B cell (primary cell): Measurements from ENCODE around the gene FIGNL2. TPM values are rescaled to one million over a fixed set of nuclear protein-coding genes. Genes with fewer than 3 reads are reported as not detected.

Source experiments
- ATAC-seq: fragments of 200-7000 bp; cut with Tn5 transposase; one replicate; pipeline ENCODE4 v1.10.0; 2021; ENCODE audit warnings: low read depth, mild to moderate bottlenecking, moderate number of reproducible peaks, moderate library complexity
- CTCF ChIA-PET: fragments of 350-600 bp; sonication (Branson Sonifier 250); formaldehyde crosslinking; loops from one replicate; lab custom pipeline; 2021; ENCODE audit warnings: antibody characterized with exemption, inconsistent platforms; lab: Charles Lee
- POLR2A ChIA-PET: fragments of 350-600 bp; sonication (Branson Sonifier 250); formaldehyde crosslinking; loops from one replicate; lab custom pipeline; 2021; ENCODE audit warnings: antibody characterized with exemption; lab: Charles Lee
- DNase-seq: peaks from one replicate; pipeline ENCODE4 v3.0.0; 2013
- H2AFZ ChIP-seq: 2 replicates; pipeline ENCODE4 v1.6.1; 2012; ENCODE audit warnings: mild to moderate bottlenecking, low read depth, low read length; ENCODE audit not compliant: insufficient read depth, poor library complexity, severe bottlenecking
- H3K27ac ChIP-seq, 2 donors: 1 replicate in 1 of 2; 2 replicates in 1 of 2; pipeline ENCODE4 v1.5.1; 2012 to 2013; ENCODE audit warnings: low read length in 2 of 2, mild to moderate bottlenecking in 2 of 2, moderate library complexity in 1 of 2
- H3K27me3 ChIP-seq, 4 experiments: fragments of 200-600 bp in 1 of 4; sonication (generic) in 1 of 4; replicated peaks in 1 of 4; 1 replicate in 2 of 4; 2 replicates in 2 of 4; pipeline versions ENCODE4 v1.6.1 to v1.7.0; 2013 to 2016; ENCODE audit warnings: low read length in 3 of 4, mild to moderate bottlenecking in 2 of 4, mixed read lengths in 1 of 4, moderate library complexity in 1 of 4; ENCODE audit not compliant: insufficient read depth in 4 of 4, control insufficient read depth in 3 of 4; ENCODE audit errors: control extremely low read depth in 1 of 4
- H3K36me3 ChIP-seq, 2 experiments: replicated peaks in 1 of 2; 1 replicate in 1 of 2; 2 replicates in 1 of 2; pipeline versions ENCODE4 v1.6.1 to v1.7.1; 2013; ENCODE audit warnings: low read length in 1 of 2; ENCODE audit not compliant: insufficient read depth in 2 of 2, control insufficient read depth in 1 of 2; ENCODE audit errors: control extremely low read depth in 1 of 2, extremely low read depth in 1 of 2
- H3K4me1 ChIP-seq, 2 donors: fragments of 200-600 bp in 1 of 2; sonication (generic) in 1 of 2; 1 replicate in 1 of 2; 2 replicates in 1 of 2; pipeline versions ENCODE4 v1.5.1 to v1.6.1; 2013 to 2017; ENCODE audit warnings: low read length in 2 of 2; ENCODE audit not compliant: control insufficient read depth in 2 of 2, insufficient read depth in 2 of 2
- H3K4me2 ChIP-seq: replicated peaks from 2 replicates; pipeline ENCODE3; 2012; ENCODE audit warnings: mild to moderate bottlenecking, low read depth, low read length; ENCODE audit not compliant: poor library complexity, severe bottlenecking
- H3K4me3 ChIP-seq, 5 experiments: fragments of 200-600 bp in 1 of 5; sonication (generic) in 1 of 5; 1 replicate in 3 of 5; 2 replicates in 2 of 5; pipeline versions ENCODE4 v1.5.1 to v1.7.0; 2011 to 2016; ENCODE audit warnings: low read length in 4 of 5, mild to moderate bottlenecking in 4 of 5, low read depth in 2 of 5, control low read depth in 1 of 5, moderate library complexity in 1 of 5; ENCODE audit not compliant: insufficient read depth in 1 of 5; ENCODE audit errors: control extremely low read depth in 1 of 5, extremely low read depth in 1 of 5
- H3K79me2 ChIP-seq: fragments of 200-600 bp; sonication (generic); one replicate; pipeline ENCODE4 v1.6.0; 2016; ENCODE audit warnings: low read length; ENCODE audit not compliant: control insufficient read depth, insufficient read depth
- H3K9ac ChIP-seq: fragments of 200-600 bp; sonication (generic); 2 replicates; pipeline ENCODE4 v1.6.1; 2017; ENCODE audit warnings: mild to moderate bottlenecking, low read length, moderate library complexity
- H3K9me3 ChIP-seq, 3 donors: one replicate each; pipeline versions ENCODE4 v1.6.1 to v1.7.1; 2013; ENCODE audit warnings: low read length in 2 of 3; ENCODE audit not compliant: control insufficient read depth in 2 of 3, insufficient read depth in 1 of 3; ENCODE audit errors: control extremely low read depth in 1 of 3
- H4K20me1 ChIP-seq: 2 replicates; pipeline ENCODE4 v1.6.0; 2012; ENCODE audit warnings: mild to moderate bottlenecking, low read length; ENCODE audit not compliant: insufficient read depth, control insufficient read depth, poor library complexity, severe bottlenecking
- H3K27ac Mint-ChIP-seq: one replicate; pipeline ENCODE4 v1.8.0; 2021; ENCODE audit warnings: mixed read lengths
- H3K27me3 Mint-ChIP-seq: one replicate; pipeline ENCODE4 v1.8.0; 2021; ENCODE audit warnings: mixed read lengths
- H3K4me1 Mint-ChIP-seq: one replicate; pipeline ENCODE4 v1.8.0; 2021; ENCODE audit warnings: mixed read lengths
- H3K4me3 Mint-ChIP-seq: one replicate; pipeline ENCODE4 v1.8.0; 2021; ENCODE audit warnings: mixed read lengths
- H3K9me3 Mint-ChIP-seq: one replicate; pipeline ENCODE4 v1.8.0; 2022; ENCODE audit warnings: mixed read lengths; ENCODE audit not compliant: insufficient read depth
- EZH2 ChIP-seq: IDR thresholded peaks from 2 replicates; pipeline ENCODE4 v1.6.1; 2012; ENCODE audit warnings: borderline replicate concordance, low read depth, mild to moderate bottlenecking, moderate library complexity, low read length; ENCODE audit not compliant: insufficient read depth, poor library complexity, severe bottlenecking
- WGBS: methylation state at CpG from one replicate; pipeline ENCODE4 v1.1.5; 2013; ENCODE audit warnings: missing lambda C conversion rate; ENCODE audit not compliant: insufficient coverage; 5-methylcytosine and 5-hydroxymethylcytosine counted together
- intact Hi-C: fragments of 100-400 bp; cut with micrococcal nuclease; formaldehyde crosslinking; loops from one replicate; pipeline ENCODE4 v1.10.0; 2022
- polyA plus RNA-seq: library from polyadenylated mRNA; depleted of rRNA; stranded (reverse); fragments of >200 nt; gene quantifications from 2 replicates; pipeline ENCODE4 v1.2.3, GENCODE V29; 2012
- total RNA-seq, 2 donors: library from RNA; stranded (reverse); fragments of 120-200 nt in 1 of 2; gene quantifications; 1 replicate in 1 of 2; 2 replicates in 1 of 2; pipeline versions ENCODE4 v1.2.3 to v1.2.4, GENCODE V29; 2013 to 2022
- TF ChIP-seq, protein P1 (sequence below): fragments of 200-600 bp; IDR thresholded peaks from one replicate; pipeline ENCODE4 v1.8.0; 2022; ENCODE audit warnings: antibody characterized with exemption, mild to moderate bottlenecking

The FIGNL2 gene
- total and polyA plus RNA-seq, 2 donors (not counting 1 experiment from before 2014, with no cell fraction given): 0.16 to 0.79 TPM

DNA sequence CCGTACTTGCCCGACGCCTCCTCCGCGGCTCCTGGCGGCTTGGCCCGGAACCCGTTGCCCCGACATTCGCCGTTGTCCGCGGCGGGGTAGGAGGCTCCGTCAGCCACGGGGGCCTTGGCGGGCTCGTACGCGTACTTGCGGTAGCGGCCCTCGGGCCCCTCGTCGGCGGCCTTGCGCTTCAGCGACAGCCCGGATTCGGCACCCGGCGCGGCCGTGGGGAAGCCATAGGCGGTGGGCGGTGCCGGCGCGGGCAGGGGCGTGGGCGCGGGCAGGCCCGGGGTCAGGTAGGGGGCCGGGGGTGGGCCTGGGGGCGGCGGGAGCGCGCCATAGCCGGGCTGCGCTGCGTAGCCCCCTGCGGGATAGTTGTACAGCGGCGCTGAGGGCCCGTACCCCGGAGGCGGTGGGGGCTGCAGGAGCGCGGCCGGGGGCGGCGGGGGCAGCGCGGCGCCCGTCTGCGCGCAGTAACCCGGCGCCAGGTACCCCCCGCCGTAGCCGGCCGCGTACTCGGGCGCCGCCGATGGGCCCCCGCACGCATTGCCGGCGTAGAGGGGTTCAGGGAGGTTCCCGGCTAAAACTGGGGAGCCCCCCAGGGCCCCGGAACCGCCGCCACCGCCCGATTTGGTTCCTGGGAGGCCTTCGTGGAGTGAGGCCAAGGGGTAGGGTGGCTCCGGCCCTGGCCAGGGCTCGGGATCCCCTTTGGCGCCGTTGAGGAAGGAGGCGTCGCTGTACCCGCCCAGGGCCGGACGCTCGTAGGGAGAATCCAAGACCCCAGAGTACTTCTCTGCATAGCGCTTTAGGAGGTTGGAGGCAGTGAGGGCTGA lies 26.9 kb downstream of the FIGNL2 start:
- intact Hi-C loops: no loop called here
- H3K27me3 ChIP-seq: peaks cover 0 to 36% (median 4%) of the 10 kb centered on the region in 4 experiments
- H3K4me2 ChIP-seq: peak overlapping the region; percentile 90
- DNase-seq (no peak), ATAC-seq (peak; percentile 10)
- Mint-ChIP-seq H3K4me3 (peak overlapping the region; percentile 57), H3K9me3 (no peaks in the 10 kb centered on the region), H3K27me3 (peaks cover 28% of the 10 kb centered on the region), H3K4me1 (peaks cover 9% of the 10 kb centered on the region), H3K27ac (peak overlapping the region; percentile 53)
- TF ChIP-seq, protein P1, sequence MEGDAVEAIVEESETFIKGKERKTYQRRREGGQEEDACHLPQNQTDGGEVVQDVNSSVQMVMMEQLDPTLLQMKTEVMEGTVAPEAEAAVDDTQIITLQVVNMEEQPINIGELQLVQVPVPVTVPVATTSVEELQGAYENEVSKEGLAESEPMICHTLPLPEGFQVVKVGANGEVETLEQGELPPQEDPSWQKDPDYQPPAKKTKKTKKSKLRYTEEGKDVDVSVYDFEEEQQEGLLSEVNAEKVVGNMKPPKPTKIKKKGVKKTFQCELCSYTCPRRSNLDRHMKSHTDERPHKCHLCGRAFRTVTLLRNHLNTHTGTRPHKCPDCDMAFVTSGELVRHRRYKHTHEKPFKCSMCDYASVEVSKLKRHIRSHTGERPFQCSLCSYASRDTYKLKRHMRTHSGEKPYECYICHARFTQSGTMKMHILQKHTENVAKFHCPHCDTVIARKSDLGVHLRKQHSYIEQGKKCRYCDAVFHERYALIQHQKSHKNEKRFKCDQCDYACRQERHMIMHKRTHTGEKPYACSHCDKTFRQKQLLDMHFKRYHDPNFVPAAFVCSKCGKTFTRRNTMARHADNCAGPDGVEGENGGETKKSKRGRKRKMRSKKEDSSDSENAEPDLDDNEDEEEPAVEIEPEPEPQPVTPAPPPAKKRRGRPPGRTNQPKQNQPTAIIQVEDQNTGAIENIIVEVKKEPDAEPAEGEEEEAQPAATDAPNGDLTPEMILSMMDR: no peak
- TF ChIP-seq EZH2: no peak
- WGBS: 20% methylated on average over 100 of the region's 101 CpGs
- peak overlapping the region; percentile 89 for H2AFZ ChIP-seq
- CTCF ChIA-PET: interaction anchor here (1.3 kb wide), 1 partner anchor 10 kb away, joined by 7 read pairs; no protein-coding TSS in a partner anchor
- peak overlapping the region; percentile 64 for H3K27ac ChIP-seq
- no peaks in the 10 kb centered on the region for H3K9me3 ChIP-seq
- POLR2A ChIA-PET: interaction anchor here (0.9 kb wide), 1 partner anchor 248 kb away, joined by 3 read pairs; the partner anchor contains the start of gene ATG101
- peak overlapping the region; percentile 69 for H3K9ac ChIP-seq
- peaks cover 4 to 9% of the 10 kb centered on the region in 2 donors for H3K4me1 ChIP-seq
- no peaks in the 10 kb centered on the region for H3K79me2 ChIP-seq
- H3K36me3 ChIP-seq: no peaks in the 10 kb centered on the region
- peak overlapping the region in 4 of 5 experiments; percentile 64 to 75 (median 67) for H3K4me3 ChIP-seq
- H4K20me1 ChIP-seq: no peaks in the 10 kb centered on the region
